Measurements from ENCODE around the gene WDR62.
"Not testable (repeated sequence)": the region's sequence is repeated elsewhere in the genome, so short reads cannot be mapped to it uniquely, and the experiment has no call there.

WDR62 gene

DNA sequence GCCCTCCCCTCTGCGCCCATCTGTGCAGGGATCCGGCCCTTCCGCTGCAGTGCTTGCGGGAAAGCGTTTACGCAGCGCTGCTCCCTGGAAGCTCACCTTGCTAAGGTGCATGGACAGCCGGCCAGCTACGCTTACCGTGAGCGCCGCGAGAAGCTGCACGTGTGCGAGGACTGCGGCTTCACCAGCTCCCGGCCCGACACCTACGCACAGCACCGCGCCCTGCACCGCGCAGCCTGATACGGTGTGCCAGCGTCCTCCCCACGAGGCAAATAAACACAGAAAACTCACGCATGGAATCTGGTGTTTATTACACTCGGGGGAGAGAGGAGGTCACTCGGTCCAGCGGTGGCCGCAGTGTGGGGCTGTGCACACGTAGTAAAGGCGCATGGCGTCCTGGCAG lies 58.7 kb downstream of the WDR62 start:
- no peak for DNase-seq

DNA sequence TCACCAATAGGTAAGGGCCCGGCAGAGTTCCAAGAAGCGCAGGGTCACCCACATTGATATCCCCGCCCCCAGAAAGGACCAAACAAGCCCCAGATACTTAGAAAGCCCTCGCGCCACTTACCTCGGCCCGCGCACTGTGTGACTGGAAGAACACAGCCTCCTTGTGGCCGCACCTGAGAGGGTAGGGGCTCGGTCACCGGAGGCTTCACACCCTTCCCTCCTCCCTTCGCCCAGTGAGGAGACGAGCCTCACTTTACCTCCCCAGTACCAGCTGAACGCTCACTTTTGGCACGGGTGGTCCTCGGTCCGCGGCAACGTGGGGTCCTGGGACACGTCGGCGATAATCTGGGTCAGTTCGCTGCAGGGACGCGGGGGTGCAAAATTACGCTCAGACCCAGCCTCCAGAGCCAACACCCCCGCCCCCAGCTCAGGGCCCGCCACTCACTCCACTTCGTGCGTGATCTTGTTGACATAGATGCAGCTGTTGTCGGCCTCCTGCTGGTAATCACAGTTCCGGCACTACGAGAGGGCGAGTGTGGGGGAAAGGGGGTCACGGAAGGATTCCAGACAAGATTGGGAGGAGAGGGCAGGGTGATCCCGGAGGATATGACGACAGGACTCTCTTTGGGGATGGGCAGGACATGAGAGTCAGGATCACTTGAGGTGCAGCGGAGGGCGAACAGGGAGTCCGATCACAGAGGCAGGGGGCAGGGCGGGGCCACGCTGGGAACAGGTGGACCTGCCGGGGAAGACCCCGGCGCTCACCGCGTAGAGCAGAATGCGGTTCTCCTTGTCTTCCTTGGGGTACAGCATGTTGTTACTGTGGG lies 59.4 kb downstream of the WDR62 start:
- no peak for DNase-seq

DNA sequence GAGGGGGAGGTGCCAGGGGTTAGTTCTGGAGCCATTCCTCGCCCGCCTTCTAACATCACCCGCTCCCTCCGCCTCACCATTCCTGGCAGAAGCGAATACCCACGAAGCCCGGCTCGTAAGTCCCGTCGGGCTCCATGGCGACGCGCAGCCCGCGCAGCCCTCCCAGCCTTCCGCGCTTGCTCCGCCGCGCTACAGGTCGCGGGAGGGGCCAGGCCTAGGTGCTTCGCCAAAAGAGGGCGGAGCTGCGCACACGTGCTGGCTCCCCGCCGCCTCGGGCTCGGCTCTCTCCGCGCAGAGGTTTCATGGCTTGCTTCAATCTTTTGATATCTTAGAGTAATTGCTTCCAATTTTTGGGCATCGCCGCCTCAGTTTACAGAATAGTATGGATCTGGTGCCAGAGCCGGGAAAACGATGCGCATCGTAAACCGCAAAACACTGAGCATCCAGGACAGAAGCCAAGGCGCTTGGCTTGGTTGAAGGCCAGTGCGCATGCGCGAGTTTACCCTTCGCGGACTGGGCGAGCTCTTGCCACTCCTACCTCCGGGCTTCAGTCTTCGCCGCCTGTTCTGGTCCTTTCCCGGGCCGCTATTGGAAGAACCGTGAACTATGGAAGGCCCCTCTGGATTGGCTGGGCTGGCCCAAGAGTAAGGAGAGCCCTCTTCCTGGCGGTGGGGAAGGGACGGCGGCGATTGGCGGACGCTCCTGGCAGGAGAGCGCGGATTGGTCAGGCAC lies 60.2 kb downstream of the WDR62 start, which contains the start of gene POLR2I:
TSS of gene POLR2I (minus strand) at position 155 of the 732 bp plus-strand sequence. CDS start at position 136, 19 bp downstream.
- peak; percentile 100 for DNase-seq

DNA sequence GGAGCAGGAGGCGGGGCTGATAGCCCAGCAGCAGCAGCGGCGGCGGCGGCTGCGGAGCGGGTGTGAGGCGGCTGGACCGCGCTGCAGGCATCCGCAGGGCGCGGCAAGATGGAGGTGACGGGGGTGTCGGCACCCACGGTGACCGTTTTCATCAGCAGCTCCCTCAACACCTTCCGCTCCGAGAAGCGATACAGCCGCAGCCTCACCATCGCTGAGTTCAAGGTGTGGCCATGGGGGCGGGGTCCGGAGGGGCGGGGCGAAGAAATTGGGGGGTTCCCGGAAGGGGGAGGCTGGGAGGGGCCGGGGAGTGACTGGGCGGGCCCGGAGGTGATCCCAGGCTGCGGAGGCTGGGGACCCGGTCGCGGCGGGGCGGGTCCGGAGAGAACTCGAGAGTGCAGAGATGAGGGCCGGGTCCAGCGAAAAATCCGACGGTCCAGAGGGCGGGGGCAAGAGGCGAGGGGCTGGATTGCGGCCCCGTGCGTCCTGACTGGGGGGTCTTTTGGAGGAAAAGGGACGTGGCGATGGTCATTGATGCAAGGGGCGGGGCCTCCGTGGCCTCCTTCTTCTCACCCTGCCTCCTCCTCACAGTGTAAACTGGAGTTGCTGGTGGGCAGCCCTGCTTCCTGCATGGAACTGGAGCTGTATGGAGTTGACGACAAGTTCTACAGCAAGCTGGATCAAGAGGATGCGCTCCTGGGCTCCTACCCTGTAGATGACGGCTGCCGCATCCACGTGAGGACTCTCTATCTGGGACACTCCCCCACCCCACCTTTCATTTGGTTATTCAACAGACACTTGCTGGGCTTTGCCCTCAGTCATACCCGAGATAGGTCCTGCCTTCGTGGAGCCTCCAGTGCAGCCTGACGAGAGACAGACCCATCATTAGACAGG lies 61.0 kb downstream of the WDR62 start, which contains the start of gene TBCB:
TSS of gene TBCB (plus strand) at position 16 of the 891 bp plus-strand sequence. CDS start at position 109, 93 bp downstream.
- no peak for DNase-seq

DNA sequence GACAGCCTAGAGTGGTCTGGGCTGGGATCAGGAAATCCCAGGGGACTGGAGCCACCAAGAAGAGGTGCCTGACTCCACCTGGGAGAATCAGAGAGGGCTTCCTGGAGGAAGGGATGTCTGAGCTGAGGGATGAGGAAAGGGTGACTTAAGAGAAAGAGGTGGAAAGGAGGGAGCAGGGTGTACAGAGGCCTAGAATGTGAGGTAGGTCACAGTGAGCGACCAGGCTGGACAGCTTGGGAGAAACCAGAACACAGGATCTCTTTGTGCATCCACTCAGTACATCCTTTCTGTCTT lies 61.6 kb downstream of the WDR62 start:
- no peak for DNase-seq

DNA sequence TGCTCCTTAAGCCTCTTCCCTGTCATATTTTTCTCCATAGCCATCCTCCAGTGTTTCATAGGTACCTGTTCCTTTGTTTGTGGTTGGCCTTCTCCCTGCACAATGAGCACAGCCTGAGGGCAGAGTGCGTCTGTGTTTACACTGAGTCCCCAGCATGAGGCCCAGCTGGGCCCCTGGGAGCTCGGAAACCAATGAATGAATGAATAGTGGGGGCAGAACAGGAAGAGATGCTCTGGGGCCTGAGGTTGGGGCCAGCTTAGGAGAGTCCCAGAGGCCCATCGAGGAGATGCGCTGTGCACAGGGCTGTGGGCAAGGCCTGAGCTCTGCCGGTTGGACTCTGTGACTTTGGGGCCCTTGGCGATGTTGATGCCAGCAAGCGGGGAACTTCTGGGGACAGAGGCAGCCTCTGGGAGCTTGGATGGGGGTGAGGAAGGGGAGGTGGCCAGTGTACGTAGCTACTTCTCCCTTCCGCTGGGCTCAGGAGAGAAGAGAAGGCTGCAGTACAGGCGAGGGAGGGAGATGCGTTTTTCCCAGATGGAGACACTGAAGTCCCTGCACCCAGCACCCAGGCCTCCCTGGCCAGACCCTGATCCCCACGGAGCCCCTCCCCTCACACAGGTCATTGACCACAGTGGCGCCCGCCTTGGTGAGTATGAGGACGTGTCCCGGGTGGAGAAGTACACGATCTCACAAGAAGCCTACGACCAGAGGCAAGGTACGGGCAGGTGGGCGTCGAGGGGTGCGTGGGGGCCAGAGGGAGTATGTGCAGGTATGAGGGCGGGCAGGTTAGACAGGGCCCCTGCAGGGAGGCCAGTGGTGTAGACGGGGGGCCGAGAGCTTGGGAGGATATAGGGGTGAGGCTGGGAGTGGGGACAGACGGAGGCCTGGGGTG lies 65.6 kb downstream of the WDR62 start:
- no peak for DNase-seq

DNA sequence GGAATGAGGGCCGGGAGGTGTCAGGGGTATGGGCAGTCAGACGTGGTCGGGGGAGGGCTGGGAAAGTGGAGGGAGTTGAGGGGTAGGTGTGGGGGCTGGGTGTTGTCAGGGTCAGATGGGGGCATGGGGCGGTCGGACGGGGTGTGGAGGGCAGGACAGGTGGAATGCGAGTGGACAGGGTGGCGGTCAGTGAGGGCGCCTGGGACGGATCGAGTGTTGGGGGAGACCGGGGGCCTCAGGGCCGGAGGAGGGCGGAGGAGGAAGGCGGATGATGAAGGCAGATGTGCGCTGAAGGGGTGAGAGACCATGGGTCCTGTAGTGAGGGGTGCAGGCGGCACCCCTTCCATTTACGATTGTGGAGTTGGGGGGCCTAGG lies 66.3 kb downstream of the WDR62 start:
- DNase-seq, result no peak

DNA sequence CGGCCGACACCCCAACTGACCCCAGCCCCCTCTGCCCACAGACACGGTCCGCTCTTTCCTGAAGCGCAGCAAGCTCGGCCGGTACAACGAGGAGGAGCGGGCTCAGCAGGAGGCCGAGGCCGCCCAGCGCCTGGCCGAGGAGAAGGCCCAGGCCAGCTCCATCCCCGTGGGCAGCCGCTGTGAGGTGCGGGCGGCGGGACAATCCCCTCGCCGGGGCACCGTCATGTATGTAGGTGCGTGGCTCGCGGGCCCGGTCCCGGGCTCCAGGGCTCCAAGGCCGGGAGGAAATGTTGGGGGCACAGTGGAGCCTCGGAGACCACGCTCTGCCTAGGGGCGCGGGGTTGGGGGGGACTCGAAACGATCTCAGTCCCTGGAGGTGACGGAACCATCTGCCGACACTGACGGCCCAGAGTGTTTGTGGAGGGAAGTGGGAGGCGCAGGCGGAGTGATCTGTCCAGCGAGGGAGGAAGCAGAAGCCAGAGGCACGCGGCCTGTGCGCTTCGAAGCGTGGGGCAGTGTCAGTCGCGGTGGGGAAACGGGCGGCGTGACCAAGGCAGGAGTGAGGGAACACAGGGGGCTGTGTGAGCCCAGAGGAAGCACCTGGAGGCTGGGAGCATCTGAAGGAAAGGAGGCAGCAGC lies 66.9 kb downstream of the WDR62 start:
- no peak for DNase-seq

DNA sequence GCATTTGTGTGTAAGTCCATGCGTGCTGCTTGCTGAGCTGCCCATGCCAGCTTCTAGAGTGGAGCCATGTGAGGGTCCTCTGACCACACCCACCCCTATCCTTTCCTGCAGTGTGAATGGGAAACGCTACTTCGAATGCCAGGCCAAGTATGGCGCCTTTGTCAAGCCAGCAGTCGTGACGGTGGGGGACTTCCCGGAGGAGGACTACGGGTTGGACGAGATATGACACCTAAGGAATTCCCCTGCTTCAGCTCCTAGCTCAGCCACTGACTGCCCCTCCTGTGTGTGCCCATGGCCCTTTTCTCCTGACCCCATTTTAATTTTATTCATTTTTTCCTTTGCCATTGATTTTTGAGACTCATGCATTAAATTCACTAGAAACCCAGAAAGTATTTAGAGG lies 70.9 kb downstream of the WDR62 start:
- DNase-seq, result no peak

DNA sequence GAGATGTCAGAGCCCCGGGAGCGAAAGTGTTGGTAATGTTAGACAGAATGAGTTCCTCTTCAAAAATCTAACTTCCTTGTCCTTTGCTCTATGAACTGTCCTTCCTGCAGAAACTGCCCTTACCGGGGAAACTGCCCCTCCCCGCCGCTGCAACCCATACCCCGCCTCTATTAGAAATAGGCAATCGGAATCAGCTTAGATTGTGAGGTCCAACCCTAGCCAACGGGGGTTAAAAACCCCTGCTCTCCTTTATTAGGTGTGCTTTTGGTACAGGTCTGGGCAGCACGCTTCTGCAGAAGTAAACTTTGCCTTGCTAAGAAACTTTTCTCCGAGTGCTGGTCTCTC lies 73.7 kb downstream of the WDR62 start:
- no peak for DNase-seq

DNA sequence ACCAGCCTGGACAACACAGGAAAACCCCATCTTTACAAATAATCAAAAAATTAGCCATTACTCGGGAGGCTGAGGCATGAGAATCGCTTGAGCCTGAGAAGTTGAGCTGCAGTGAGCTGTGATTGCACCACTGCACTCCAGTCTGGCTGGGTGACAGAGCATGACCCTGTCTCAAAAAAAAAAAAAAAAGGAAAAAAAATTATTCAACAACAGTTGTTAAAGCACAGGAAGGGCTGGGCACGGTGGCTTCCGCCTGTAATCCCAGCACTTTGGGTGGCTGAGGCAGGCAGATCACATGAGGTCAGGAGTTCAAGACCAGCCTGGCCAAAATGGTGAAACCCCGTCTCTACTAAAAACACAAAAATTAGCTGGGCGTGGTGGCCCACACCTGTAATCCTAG lies 76.5 kb downstream of the WDR62 start:
- not testable (repeated sequence) for DNase-seq

DNA sequence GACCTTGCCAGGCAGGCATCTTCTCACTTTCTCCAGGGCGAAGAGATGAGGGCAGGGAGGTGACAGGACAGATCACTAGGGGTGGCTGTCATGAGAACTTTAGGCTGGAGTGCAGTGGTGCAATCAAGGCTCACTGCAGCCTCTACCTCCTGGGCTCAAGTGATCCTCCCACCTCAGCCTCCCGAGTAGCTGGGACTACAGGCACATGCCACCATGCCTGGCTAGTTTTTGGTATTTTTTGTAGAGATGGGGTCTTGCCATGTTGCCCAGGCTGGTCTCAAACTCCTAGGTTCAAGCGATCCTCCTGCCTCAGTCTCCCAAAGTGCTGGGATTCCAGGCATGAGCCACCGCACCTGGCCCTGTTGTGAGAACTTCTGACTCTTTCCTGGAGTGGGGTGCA lies 80.2 kb downstream of the WDR62 start:
- not testable (repeated sequence) for DNase-seq

DNA sequence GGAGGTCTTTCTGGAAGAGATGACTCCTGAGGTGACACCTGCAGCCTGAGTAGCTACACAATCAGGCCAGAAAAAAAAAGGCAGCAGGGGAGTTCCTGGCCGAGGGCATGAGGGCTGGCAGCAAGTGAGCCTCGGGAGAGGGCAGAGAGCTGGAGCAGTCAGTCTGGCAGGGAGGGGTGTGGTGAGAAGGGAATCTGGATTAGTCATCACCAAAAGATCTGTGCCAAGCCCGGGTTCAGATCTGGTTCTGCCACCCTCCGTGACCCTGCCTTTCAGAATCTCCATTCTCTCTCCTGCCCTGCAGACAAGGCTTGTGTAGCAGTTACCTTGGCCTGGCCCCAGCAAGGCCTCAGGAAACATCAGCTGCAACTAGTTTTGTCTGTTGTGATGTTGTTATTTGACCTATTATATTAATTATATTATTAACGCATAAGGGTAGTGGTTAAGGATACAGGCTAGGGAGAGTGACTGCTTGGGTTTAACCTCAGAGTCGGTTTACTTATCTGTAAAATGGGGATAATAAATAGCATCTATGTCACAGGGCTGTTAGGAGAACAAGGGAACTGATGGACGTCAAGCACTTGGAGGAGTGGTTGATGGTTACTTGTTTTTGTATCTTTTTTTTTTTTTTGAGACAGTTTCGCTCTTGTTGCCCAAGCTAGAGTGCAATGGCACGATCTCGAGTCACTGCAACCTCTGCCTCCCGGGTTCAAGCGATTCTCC lies 82.4 kb downstream of the WDR62 start:
- peak; percentile 95 for DNase-seq

DNA sequence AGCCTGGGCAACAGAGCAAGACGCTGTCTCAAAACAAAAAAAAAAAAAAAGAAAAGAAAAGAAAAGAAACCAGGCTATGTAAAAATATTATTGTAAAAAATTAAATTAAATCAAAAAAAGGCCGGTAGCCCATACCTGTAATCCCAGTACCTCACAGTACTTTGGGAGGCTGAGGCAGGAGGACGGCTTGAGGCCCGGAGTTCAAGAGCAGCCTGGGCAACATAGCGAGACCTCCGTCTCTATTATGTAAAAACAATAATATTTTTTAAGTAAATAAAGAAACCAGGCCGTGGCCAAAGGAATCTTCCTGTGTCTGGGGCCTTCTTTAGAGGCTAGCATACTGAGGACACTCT lies 84.4 kb downstream of the WDR62 start:
- no peak for DNase-seq

DNA sequence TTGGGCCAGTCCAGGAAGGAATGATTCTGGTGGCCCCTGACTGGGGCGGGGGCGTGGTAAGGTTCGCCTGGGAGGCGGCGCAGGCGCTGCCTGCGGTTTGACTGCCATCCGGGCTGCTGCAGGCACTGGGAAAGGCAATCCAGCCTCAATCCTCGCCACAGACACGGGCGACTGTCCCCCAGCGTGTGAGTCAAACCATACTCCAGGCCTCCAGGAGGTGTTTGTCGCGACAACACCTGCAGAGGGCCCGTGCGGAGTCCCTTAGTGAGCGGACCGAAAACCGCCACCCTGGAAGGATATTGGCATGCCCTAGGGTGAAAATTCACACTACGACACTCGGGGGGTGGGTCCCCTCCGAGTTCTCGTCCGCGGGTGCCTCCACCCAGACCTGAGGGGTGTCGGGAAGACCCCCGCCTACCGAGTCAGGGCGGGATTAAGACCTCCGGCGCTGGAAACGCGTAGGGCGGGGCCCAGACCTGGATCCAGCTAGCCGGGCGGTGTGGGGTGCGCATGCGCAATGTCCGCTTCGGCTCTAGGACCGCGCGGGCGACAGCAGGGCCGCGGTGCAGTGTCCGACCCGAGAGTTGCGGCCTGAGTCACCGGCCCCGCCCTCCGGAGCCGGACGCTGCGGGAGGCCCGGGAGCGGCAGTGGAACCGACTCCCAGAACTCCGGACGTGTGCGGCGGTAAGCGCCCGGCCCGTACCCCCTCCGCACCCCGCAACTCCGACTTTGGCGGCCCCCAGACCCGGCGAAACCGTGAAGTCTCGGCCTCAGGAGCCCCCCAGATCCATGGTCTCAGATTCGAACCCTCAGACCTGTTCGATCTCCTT lies 85.0 kb downstream of the WDR62 start, which contains the start of gene CAPNS1:
TSS of gene CAPNS1 (plus strand) at position 594 of the 831 bp plus-strand sequence. CDS start 946 bp downstream, outside the sequence.
- DNase-seq, result peak; percentile 94

DNA sequence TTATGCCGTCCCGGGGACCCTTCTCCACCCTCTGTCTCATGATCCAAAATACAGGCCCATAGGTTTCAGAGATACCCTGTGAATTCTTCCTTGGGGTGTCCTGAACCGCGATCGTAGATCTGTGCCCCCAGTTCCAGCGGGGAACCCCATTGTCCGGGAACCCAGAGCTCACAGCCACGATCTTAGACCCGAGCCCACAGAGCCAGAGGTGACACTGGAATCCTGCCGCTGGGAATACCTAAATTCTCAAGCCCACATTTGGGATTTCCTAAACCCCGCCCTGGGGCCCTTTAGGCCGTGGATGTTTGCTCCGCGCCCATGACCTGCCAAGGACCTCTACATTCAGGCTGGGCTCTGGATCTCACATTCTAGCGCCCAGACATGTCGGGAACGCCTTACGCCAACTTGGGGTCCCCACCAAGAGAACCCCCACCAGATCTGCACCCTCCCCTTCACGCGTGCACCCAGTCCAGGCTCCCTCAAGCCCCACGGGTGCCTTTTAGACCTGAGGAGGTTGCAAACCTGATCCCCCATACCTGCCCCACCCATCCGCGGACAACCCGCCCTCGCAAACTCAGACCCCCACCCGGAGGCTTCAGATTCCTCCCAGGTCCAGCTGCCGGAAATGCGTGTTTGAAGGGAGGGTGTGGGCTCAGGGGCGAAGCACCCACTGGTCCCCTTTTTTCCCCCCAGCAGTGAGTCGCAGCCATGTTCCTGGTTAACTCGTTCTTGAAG lies 85.8 kb downstream of the WDR62 start:
- DNase-seq, result peak; percentile 80

DNA sequence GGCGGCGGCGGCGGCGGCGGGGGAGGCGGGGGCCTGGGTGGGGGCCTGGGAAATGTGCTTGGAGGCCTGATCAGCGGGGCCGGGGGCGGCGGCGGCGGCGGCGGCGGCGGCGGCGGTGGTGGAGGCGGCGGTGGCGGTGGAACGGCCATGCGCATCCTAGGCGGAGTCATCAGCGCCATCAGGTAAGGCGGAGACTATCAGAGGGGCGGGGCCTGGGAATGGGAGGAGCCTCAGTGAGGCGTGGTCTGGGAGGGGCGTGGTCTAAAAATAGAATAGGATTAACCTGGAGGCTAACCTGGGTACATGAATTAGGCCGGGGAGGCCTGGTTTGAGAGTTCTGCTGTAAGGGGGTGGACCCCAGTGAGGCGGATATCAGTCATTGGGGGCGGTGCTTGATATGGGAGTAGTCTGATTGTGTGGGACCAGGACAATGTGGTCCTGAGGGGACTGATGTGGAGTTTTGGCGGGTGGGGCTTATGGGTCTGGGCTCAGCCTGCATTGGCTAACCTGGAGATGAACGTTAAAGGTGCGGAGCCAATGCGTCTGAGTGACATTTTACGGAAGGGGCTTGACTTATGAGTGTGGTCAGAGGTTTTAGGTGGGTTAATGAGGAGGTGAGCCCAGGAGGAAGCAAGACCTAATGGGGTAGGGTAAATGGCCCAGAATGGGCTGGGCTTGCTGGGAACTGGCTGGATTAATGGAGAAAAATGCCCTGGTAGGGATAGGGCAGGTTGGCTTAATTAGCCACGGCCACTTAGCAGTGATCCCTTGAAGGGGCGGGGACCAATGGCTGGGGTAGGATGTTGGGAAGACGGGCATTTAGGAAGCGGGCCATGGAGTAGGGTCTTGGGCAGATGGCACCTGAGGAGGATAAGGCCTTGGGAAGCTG lies 86.6 kb downstream of the WDR62 start:
- peak; percentile 76 for DNase-seq

DNA sequence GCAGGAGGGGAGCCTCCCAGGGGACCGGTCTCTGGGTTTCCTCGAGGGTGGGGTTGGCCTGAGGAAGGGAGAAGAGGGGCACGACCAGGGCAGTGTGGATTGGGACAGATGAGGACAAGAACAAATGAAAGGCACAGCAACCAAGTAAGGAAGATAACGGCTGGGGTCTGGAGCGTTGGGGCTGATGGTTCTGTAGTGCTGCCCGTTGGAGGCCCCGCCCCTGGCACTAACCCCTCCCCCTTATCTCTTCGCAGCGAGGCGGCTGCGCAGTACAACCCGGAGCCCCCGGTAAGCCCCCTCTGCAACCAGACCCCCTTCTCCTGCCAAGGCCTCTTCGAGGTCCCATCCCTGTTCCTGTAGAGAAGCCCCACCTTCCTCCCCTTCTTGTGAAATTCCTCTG lies 87.3 kb downstream of the WDR62 start:
- no peak for DNase-seq

All from NCI-H226 (cell line).